GM18909 (cell line): ENCODE data around the gene LATS1.
"Not testable (repeated sequence)": the region's sequence is repeated elsewhere in the genome, so short reads cannot be mapped to it uniquely, and the experiment has no call there.

Source experiments
- ATAC-seq: cut with Tn5 transposase; IDR thresholded peaks from one replicate; pipeline ENCODE4 v1.9.1; 2021; ENCODE audit warnings: mild to moderate bottlenecking; ENCODE audit not compliant: unreplicated experiment, poor library complexity

LATS1 gene

GRCh38 chr6:149729824-149730223, 11.9 kb upstream of the LATS1 start:
- ATAC-seq: no peak

DNA sequence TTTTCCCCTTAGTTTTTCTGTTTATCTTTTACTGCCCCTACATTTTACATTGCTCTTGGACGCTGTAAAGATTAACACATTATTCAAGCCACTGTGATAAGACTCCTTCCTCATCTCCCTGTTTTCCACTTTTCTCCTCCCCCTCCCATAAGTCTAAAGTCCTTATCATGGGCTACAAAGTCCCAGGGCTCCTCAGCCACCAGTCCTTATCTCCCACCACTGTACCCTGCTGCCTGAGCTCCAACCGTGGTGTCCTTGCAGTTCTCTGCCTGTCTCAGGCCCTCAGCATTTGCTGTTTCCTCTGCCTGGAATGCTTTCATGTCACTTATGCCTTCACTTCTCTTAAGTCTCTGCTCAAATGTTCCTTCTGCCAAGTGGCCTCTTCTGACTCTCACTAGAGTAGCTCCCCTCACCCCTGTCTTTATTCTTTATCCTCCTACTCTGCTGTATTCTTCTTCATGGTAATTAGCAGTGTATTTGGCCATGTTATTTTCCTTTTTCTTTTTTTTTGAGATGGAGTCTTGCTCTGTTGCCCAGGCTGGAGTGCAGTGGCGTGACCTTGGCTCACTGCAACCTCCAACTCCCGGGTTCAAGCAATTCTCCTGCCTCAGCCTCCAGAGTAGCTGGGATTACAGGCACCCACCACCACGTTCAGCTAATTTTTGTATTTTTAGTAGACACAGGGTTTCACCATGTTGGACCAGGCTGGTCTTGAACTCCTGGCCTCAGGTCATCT, 10.8 kb upstream of the LATS1 start:
- ATAC-seq: no peak

DNA sequence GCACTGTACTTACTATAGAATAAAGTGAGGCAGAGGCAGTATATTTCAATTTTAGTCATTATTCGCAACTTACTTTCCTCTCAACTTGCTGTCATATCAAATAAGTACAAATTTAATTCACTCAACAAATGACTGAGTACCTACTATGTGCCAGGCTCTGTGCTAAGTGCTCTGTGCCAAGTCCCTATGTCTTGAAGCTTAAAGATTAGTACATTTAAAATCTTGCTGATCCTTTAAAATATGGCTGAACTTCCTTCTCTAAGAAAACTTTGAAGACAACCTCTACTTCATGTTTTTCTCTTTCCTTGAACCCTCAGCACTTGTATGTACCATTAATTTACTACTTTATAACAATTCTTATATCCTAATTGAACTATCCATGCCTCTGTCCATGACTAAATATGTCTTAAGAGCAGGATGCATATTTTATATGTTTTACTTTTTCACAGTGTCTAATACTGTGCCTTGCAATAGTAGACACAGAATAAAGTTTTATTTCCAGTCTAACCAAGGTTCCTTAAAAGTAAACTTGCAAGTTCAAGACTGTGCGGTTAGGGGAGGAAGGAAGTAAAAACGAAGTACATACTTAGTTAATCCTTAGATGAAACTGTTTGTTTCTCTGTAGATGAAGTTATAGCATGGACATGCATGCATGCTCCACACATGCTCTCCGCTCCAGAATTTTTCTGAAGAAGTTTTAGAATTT, 10.0 kb upstream of the LATS1 start:
- ATAC-seq: no peak

DNA sequence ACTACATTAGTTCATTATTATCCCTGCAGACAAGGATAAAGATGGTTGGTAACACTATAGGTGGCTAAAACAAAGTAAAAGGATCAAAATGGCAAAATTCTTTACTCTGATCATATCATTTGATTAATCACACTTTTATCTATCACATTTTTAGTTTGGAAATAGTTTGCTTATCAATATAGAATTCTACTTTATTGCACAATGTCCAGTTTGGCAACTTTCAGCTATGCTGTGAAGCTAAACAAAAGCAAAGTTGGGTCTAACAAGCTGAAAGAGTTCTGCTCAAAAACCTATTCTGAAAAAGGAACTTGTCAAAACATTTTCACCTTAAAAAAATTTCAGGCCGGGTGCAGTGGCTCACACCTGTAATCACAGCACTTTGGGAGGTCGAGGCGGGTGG, 7.9 kb upstream of the LATS1 start:
- ATAC-seq: no peak

DNA sequence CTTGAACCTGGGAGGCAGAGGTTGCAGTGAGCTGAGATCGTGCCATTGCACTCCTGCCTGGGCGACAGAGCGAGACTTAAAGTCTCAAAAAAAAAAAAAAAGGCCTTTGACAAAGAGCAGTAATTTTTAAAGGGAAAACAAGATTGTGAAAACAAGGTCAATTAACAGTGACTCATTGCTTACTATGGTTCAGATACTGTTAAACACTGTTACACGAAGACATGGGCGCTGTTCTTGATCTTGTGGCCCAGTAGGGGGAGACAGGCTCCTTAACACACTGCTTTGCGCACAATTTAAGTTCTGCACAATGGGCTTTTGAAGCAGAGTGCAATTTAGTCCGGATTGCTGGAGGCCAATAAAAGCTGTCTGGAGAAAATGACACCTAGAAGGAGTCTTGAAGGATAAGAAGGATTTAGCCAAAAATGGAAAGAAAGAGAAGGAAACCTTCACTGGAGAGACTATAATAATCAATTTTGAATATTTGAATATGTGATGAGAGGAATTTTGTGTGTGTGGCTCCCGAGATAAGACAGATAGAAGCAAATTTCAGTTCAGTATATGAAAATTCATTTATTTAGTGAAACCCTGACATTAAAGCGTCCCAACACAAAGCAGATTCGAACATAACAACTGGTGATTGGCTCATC, 6.0 kb upstream of the LATS1 start:
- ATAC-seq: peak; percentile 47

DNA sequence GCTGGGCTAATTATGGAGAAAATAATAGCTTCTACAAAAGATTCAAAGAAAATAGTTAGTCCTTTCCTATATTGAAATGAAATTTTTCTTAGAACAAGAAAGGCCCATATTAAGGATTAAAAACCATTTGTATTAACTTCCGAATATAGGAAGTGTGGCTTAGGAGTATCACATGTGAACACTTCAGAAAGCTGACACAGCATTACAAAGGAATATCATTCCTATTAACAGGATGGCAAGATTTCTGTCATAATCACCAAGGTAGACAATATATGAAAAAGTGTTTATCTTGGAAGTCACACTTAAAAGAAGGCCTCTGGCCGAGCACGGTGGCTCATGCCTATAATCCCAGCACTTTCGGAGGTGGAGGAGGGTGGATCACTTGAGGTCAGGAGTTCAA, 5.4 kb upstream of the LATS1 start:
- ATAC-seq: no peak

DNA sequence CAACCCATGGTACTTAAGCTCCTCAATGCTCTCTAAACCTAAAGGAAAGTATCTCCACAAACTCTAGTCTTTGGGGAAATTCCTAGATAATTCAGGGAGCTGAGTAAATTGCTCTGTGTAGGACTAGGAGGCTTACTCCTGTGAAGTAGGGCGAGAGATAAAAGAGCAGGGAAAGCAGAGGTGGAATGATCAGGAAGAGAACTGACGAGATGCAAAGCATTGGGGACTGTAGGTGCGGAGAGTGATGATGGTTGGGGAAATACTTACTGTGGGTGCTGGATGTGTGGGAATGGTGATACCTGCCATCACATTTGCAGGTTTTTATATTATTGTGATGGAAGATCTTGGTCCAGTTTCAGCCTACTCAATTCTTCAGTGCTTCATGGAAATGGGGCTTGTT, 1.6 kb upstream of the LATS1 start:
- ATAC-seq: no peak

DNA sequence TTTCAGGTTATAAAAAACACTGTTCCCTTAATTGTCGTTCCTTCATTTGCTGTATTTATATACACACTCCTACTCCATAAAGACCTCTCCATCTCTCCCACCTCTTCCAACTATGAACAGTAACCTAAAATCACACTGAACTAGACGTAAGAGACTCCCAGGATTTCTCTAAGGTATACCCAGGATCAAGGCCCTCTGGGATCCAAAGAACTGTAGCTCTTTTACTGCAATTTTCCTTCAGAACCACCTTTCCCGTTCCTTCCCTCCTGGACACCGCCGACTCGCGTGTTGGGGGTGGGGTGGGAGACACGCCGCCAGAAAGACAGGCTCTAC, 680 bp downstream of the LATS1 start:
- ATAC-seq: no peak

GRCh38 chr6:149716181-149716963, 1.5 kb downstream of the LATS1 start:
- ATAC-seq: no peak

- ATAC-seq: no peak
Measured at GRCh38 chr6:149714442-149714841, 3.5 kb downstream of the LATS1 start.

DNA sequence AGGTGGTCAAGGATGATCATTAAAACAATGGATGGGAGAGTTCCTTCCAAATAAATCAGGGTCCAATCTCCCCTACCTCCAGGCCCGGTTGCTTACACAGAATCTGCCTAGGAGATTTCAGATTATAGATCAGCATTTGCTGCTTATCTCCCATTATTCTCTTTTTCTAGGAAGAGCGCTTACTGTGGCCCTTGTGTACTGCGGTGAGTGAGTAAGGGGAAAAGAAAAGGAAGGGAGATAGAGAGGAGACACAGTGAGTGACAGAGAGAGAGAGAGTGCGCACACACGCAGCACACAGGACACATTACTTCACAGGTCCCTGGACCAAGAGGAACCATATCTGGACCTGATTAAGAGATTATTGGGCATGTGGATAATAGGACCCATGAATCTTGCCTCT, 6.2 kb downstream of the LATS1 start:
- no peak for ATAC-seq

- no peak for ATAC-seq
Measured at GRCh38 chr6:149701714-149702113, 16.2 kb downstream of the LATS1 start.

DNA sequence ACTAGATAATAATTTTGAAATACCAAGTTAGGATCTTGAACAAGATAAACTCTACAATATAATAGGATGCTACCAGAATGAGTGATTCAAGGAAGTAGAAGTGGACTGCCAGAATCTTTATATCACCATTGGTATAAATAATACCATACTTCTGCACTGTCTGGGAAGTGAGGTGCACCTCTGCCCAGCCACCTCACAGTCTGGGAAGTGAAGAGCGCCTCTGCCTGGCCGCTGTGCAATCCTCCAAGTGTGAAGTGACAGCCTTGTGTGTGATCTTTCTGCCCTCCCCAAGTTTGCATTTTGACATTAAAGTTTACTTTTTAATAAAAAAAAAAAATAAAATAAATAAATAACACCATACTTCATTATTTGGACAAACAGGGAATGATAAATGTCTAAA, 18.8 kb downstream of the LATS1 start:
- no peak for ATAC-seq

DNA sequence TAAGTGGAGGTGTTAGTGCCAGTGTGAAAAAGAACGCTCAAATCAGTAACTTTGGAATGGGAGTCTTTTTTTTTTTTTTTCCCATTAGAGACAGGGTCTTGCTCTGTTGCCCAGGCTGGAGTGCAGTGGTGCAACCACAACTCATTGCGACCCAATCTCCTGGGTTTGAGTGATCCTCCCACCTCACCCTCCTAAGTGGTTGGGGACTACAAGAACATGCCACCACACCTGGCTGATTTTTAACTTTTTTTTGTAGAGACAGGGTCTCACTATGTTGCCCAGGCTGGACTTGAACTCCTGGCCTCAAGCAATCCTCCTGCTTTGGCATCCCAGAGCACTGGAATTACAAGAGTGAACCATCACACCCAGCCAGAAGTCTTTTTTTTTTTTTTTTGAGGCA, 19.7 kb downstream of the LATS1 start:
- no peak for ATAC-seq

GRCh38 chr6:149696901-149697300, 21.0 kb downstream of the LATS1 start:
- no peak for ATAC-seq

DNA sequence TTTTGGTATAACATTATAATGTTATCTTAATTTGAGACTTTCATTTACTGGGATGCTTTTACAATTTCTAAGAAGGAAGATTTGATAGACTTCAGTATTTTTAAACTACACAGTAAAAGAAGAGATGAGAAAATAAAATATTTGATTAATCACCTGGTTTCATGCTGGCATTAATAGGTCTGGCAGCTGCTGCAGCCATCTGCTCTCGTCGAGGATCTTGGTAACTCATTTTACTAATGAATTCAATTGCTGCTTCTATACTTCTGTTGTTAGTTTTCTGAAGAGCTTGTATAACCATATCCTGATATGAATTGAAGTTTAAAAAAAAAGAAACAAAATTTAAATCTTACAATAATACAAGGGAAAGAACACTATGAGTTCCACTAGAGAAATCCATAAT, 23.0 kb downstream of the LATS1 start:
- ATAC-seq: no peak

GRCh38 chr6:149691201-149691600, 26.7 kb downstream of the LATS1 start:
- ATAC-seq: no peak

DNA sequence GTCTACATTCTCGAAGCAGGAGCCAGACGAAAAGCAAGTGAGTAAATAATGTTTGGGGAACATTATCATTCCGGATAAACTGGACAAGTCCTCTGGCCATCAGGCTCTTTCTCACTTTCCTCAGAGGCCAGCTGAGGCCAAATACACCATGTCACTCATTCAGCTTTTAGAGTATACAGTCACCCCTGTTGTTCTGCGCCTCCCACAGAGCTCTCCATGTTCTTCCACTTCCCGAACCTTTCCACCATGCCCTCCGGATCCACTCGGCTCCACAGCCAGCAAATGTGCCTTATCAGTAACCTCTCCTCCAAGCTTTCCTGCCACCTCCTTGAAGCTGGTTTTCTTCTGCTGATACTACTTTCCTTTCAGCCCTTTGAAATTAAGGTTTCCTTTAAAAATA, 31.7 kb downstream of the LATS1 start:
- ATAC-seq: no peak

DNA sequence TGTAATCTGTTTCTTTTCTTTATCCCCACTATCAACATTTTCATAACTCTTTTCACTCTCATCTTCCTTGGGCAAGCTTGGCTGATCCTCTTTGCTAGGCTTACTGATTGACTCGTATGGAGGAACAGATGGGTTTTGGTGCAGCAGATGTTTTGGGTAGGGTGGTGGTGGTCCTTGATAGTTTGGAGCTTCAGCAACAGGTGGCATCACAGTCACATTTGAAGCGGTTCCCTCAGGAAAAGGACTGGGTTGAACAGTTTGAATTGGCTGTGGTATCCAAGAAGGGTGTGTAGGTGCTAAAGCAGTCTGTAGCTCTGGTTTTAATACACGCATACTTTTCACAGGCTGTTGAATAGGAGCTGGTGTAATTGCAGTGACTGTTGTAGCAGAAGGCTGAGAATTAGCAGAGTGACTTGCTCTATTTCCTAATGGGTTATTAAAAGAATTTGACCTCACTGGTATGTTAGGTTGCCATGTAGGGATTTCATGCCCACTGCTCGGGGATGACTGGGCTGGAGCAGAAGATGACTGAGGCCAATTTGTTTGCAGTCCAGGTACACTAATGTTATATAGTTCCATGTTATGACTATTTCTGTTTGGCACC, 34.5 kb downstream of the LATS1 start:
- ATAC-seq: no peak

DNA sequence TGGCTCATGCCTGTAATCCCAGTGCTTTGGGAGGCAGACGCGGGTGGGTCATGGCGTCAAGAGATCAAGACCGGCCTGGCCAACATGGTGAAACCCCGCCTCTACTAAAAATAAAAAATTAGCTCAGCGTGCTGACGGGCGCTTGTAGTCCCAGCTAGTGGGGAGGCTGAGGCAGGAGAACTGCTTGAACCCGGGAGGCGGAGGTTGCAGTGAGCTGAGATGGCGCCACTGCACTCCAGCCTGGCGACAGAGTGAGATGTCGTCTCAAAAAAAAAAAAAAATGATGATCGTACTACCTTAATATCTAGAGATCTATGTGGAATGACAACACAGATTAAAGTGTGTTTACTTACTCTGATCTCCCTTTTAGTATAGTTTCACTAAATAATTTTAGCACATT, 36.1 kb downstream of the LATS1 start:
- ATAC-seq: not testable (repeated sequence)

GRCh38 chr6:149681209-149681608, 36.7 kb downstream of the LATS1 start:
- ATAC-seq: no peak
